GM18508 (cell line): ENCODE measurements around the gene GATA3.

ENCODE experiments used
- ATAC-seq: cut with Tn5 transposase; IDR thresholded peaks from one replicate; pipeline ENCODE4 v1.9.1; 2021; ENCODE audit warnings: moderate number of reproducible peaks; ENCODE audit not compliant: insufficient read depth, unreplicated experiment

Gene GATA3

DNA sequence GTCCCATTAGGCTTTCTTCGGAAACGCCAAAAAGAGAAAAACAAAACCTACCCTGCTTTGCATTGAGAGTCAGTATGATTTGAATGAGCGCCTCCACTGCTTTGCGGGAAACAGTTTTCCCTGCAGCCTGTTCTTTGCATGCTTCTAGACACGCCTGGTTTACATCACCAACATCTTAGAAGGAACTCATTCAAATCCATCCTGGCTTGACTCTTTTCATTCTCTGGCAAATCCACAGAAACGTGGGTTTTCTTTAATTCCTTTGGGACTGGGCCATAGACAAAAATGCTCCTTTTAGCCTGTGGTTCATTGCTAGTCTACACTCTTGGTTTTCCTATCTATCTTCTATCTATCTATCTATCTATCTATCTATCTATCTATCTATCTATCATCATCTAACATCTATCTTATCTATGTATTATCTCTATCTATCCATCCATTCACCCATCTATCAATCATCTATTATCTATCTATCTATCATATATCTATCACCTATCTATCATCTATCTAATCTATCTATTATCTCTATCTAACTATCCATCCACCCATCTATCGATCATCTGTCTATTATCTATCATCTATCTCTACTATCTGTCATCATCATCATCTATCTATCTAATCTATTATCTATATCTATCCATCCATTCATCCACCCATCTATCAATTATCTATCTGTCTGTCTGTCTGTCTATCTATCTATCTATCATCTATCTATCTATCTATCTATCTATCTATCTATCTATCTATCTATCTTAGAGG lies 68.3 kb downstream of the GATA3 start:
- ATAC-seq = no peak

GRCh38 chr10:8124436-8124835 lies 69.9 kb downstream of the GATA3 start:
- ATAC-seq = no peak
